Endodermal cell (in vitro differentiated cells): ENCODE data around the gene VPREB3. TPM values are rescaled to one million over a fixed set of nuclear protein-coding genes. Genes with fewer than 3 reads are reported as not detected.
A peak's percentile ranks its signal among the peaks of the same experiment; 100 is the strongest.

Experiments
- DNase-seq: peaks from one replicate; pipeline ENCODE4 v3.0.0-alpha.2; 2017
- H3K27ac ChIP-seq: 2 replicates; pipeline ENCODE4 v1.5.1; 2013; ENCODE audit warnings: mild to moderate bottlenecking, low read depth, low read length, moderate library complexity
- H3K27me3 ChIP-seq: 2 replicates; pipeline ENCODE4 v1.6.1; 2013; ENCODE audit warnings: mild to moderate bottlenecking, low read length, moderate library complexity; ENCODE audit not compliant: insufficient read depth, control insufficient read depth, poor library complexity, severe bottlenecking
- H3K36me3 ChIP-seq: 2 replicates; pipeline ENCODE4 v1.7.0; 2013; ENCODE audit warnings: mild to moderate bottlenecking, low read length, moderate library complexity; ENCODE audit not compliant: control insufficient read depth, insufficient read depth
- H3K4me1 ChIP-seq: one replicate; pipeline ENCODE4 v1.7.0; 2013; ENCODE audit warnings: low read length; ENCODE audit not compliant: control insufficient read depth, insufficient read depth
- H3K4me3 ChIP-seq: 2 replicates; pipeline ENCODE4 v1.5.1; 2013; ENCODE audit warnings: mild to moderate bottlenecking, low read length, moderate library complexity
- H3K9ac ChIP-seq: 2 replicates; pipeline ENCODE4 v1.6.1; 2013; ENCODE audit warnings: mild to moderate bottlenecking, low read length, moderate library complexity; ENCODE audit not compliant: poor library complexity, severe bottlenecking; ENCODE audit errors: extremely low read depth
- H3K9me3 ChIP-seq: 2 replicates; pipeline ENCODE4 v1.6.1; 2013; ENCODE audit warnings: mild to moderate bottlenecking, low read length, moderate library complexity; ENCODE audit not compliant: control insufficient read depth
- H3K27ac Mint-ChIP-seq: 2 replicates; pipeline ENCODE4 v1.8.0; 2020; ENCODE audit warnings: mixed read lengths
- H3K27me3 Mint-ChIP-seq: 2 replicates; pipeline ENCODE4 v1.8.0; 2021; ENCODE audit warnings: mild to moderate bottlenecking, mixed read lengths; ENCODE audit not compliant: insufficient read depth
- H3K36me3 Mint-ChIP-seq: 2 replicates; pipeline ENCODE4 v1.8.0; 2020; ENCODE audit warnings: low read depth, mixed read lengths
- H3K4me1 Mint-ChIP-seq: 2 replicates; pipeline ENCODE4 v1.8.0; 2020; ENCODE audit warnings: mixed read lengths
- H3K4me3 Mint-ChIP-seq: 2 replicates; pipeline ENCODE4 v1.8.0; 2020; ENCODE audit warnings: mild to moderate bottlenecking, moderate library complexity, mixed read lengths
- H3K9me3 Mint-ChIP-seq: 2 replicates; pipeline ENCODE4 v1.8.0; 2020; ENCODE audit warnings: mild to moderate bottlenecking, mixed read lengths
- CTCF ChIP-seq: fragments of 200-600 bp; sonication (generic); conservative IDR thresholded peaks from 2 replicates; pipeline ENCODE4 v1.5.0; 2021; ENCODE audit warnings: antibody characterized with exemption, mild to moderate bottlenecking
- WGBS, 2 experiments: methylation state at CpG; one replicate each; pipeline versions ENCODE4 v1.1.5 to v1.1.7; 2013; ENCODE audit warnings: missing lambda C conversion rate in 2 of 2, mixed read lengths in 1 of 2; ENCODE audit not compliant: insufficient coverage in 1 of 2, insufficient read length in 1 of 2; 5-methylcytosine and 5-hydroxymethylcytosine counted together
- total RNA-seq, 2 donors: library from RNA; stranded (reverse); fragmentation: NEBNext Ultra II Directional in 1 of 2; extraction: Animal tissue kit (Norgen Biotek cat#: 25700) in 1 of 2; gene quantifications; 2 replicates in 1 of 2; 3 replicates in 1 of 2; pipeline ENCODE4 v1.2.1, GENCODE V29; 2021

The VPREB3 gene
- total RNA-seq, 2 donors from 2014 or later: not detected

GRCh38 chr22:23752750-23753149 is 1.5 kb downstream of the VPREB3 start:
- Histone ChIP-seq H3K9me3 (no peaks in the 10 kb centered on the region), H3K27me3 (no peaks in the 10 kb centered on the region), H3K9ac (no peak overlapping the region), H3K4me1 (no peaks in the 10 kb centered on the region), H3K36me3 (no peaks in the 10 kb centered on the region), H3K27ac (no peak overlapping the region), H3K4me3 (no peak overlapping the region)
- Mint-ChIP-seq H3K4me3 (no peak overlapping the region), H3K27me3 (no peaks in the 10 kb centered on the region), H3K4me1 (peaks cover 13% of the 10 kb centered on the region), H3K27ac (no peak overlapping the region), H3K9me3 (no peaks in the 10 kb centered on the region), H3K36me3 (no peaks in the 10 kb centered on the region)
- 96 to 97% methylated on average over 11 to 16 of the region's 16 CpGs for WGBS, 2 experiments
- DNase-seq: no peak
- no peak for TF ChIP-seq CTCF

- H3K36me3 ChIP-seq: no peaks in the 10 kb centered on the region
- Mint-ChIP-seq H3K4me3 (peak overlapping the region; percentile 65), H3K27ac (peak overlapping the region; percentile 48), H3K9me3 (no peaks in the 10 kb centered on the region), H3K4me1 (peaks cover 13% of the 10 kb centered on the region), H3K27me3 (no peaks in the 10 kb centered on the region), H3K36me3 (no peaks in the 10 kb centered on the region)
- H3K4me1 ChIP-seq: no peaks in the 10 kb centered on the region
- H3K9me3 ChIP-seq: no peaks in the 10 kb centered on the region
- no peak for DNase-seq
- no peak overlapping the region for H3K27ac ChIP-seq
- WGBS, 2 experiments: 94 to 100% methylated on average over 1 to 9 of the region's 9 CpGs
- H3K27me3 ChIP-seq: no peaks in the 10 kb centered on the region
- no peak overlapping the region for H3K4me3 ChIP-seq
- no peak for TF ChIP-seq CTCF
- H3K9ac ChIP-seq: no peak overlapping the region
Measured at GRCh38 chr22:23752090-23752691, 2.0 kb downstream of the VPREB3 start.

- peaks cover 10% of the 10 kb centered on the region for H3K4me1 Mint-ChIP-seq
- 32 to 46% methylated on average over 15 to 22 of the region's 22 CpGs for WGBS, 2 experiments
Measured at GRCh38 chr22:23751441-23751996, 2.7 kb downstream of the VPREB3 start.

More at GRCh38 chr22:23751441-23751996, 2.7 kb downstream of the VPREB3 start:
- Mint-ChIP-seq H3K27me3 (no peaks in the 10 kb centered on the region), H3K9me3 (no peaks in the 10 kb centered on the region), H3K27ac (peak overlapping the region; percentile 91), H3K4me3 (peak overlapping the region; percentile 65), H3K36me3 (peaks cover 3% of the 10 kb centered on the region)
- Histone ChIP-seq H3K9ac (peak overlapping the region; percentile 80), H3K36me3 (no peaks in the 10 kb centered on the region), H3K4me1 (no peaks in the 10 kb centered on the region), H3K27ac (peak overlapping the region; percentile 83), H3K4me3 (peak overlapping the region; percentile 88), H3K27me3 (no peaks in the 10 kb centered on the region), H3K9me3 (no peaks in the 10 kb centered on the region)
- peak; percentile 75 for DNase-seq
- no peak for TF ChIP-seq CTCF
